GM18502 (cell line): ENCODE measurements around the gene FAM167B.

Experiments used
- ATAC-seq: cut with Tn5 transposase; IDR thresholded peaks from one replicate; pipeline ENCODE4 v1.9.1; 2021; ENCODE audit warnings: mild to moderate bottlenecking; ENCODE audit not compliant: unreplicated experiment, poor library complexity

Gene FAM167B

GRCh38 chr1:32221980-32222755 lies 24.9 kb upstream of the FAM167B start, which contains the start of the genes EIF3I and TMEM234:
EIF3I (plus strand) TSS chr1:32222407; CDS start chr1:32222442, 35 bp downstream.
TMEM234 (minus strand) TSS chr1:32222353; CDS start chr1:32222322, 31 bp downstream.
- peak; percentile 92 for ATAC-seq

- ATAC-seq: no peak
These were observed 23.3 kb upstream of the FAM167B start for GRCh38 chr1:32223683-32224082.

DNA sequence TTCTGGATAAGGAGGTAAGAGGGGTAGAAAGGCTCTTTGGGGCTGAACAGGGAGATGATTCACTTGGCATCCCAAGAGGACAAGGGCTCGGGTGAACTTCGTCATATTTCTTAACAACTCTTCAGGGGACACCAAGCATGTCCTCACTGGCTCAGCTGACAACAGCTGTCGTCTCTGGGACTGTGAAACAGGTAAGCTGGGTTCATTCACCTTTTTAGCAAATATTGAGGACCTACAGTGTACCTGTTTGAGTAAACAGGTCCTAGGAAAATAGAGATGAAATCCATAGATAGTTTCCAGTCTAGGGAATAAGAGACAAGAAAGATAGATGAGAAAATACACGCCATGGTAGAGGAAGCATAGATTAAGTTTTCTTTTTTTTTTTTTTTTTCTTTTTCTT lies 22.7 kb upstream of the FAM167B start:
- ATAC-seq: no peak

- no peak for ATAC-seq
These were observed 18.3 kb upstream of the FAM167B start for GRCh38 chr1:32228771-32229170.

- no peak for ATAC-seq
These were observed 15.1 kb upstream of the FAM167B start for GRCh38 chr1:32231843-32232432.

DNA sequence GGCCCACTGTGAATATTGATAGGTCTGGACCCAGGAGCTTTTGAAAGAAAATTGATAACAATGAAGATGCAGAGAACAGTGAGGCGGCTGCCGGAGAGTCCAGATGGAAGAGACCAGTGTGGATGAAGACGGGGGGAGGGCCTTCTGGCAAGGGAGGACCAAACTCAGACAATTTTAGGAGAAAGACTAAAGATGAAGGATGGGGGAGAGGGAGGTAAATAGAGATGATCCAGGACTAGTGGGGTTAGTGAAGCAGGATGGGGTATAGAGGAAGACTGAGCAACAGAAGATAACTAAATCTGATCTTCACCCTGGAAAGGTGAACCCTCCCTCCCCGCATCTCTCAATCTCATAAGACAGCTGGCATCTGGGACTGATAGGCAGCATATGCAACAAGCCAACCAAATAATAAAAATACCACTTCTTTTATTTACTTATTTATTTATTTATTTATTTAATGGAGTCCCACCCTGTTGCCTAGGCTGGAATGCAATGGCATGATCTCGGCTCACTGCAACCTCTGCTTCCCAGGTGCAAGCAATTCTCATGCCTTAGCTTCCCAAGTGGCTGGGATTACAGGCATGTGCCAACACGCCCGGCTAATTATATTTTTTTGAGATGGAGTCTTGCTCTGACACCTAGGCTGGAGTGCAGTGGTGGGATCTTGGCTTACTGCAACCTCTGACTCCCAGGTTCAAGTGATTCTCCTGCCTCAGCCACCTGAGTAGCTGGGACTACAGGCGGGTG lies 14.3 kb upstream of the FAM167B start:
- ATAC-seq: no peak

- ATAC-seq: no peak
These were observed 12.2 kb upstream of the FAM167B start for GRCh38 chr1:32234792-32235191.

- ATAC-seq: no peak
These were observed 7.7 kb upstream of the FAM167B start for GRCh38 chr1:32239337-32239736.

- no peak for ATAC-seq
These were observed 7.3 kb upstream of the FAM167B start for GRCh38 chr1:32239790-32240139.

DNA sequence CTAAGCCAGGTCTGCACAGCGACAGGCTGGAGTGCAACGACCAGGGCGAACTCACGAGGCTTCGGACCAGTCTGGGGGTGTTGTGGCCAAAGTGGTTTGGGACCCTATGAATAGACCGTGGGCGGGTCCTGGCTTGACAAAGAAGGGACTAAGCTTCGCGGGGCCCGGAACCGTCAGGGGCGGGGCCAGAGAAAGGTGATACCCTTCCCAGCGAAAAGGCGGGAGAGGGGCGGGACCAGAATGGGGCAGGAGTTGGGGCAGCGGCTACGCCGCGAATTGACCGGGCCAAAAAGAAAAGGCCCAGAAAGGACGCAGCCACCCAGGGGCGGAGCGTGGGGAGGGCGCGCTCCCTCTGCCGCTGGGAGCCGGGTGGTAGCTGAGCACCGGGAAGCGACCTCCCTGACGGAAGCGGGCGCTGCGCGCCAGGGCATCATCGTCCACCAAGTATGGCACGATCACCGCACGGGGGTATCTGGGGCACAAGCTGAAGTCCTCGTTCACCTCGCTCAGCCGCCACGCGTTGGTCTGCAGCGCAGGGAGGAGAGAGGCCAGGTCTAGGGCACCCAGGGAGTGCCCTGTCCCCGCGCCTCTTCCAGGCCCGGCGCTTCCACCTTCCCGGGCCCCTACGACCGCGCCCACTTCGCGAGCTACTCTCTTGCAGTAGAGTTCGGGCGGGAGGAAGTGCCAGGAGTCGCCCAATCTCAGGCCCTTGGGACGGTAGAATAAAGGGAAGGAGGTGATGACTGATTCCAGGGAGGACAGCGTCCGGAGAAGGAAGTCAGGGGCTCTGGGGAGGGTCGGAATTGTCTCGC lies 6.7 kb upstream of the FAM167B start:
- no peak for ATAC-seq

- no peak for ATAC-seq
These were observed 5.8 kb upstream of the FAM167B start for GRCh38 chr1:32241001-32241763.

- ATAC-seq: no peak
These were observed 4.6 kb upstream of the FAM167B start for GRCh38 chr1:32242341-32242851.

- no peak for ATAC-seq
These were observed 430 bp downstream of the FAM167B start for GRCh38 chr1:32247452-32247851.

GRCh38 chr1:32247983-32248889 lies 1.2 kb downstream of the FAM167B start:
- no peak for ATAC-seq

DNA sequence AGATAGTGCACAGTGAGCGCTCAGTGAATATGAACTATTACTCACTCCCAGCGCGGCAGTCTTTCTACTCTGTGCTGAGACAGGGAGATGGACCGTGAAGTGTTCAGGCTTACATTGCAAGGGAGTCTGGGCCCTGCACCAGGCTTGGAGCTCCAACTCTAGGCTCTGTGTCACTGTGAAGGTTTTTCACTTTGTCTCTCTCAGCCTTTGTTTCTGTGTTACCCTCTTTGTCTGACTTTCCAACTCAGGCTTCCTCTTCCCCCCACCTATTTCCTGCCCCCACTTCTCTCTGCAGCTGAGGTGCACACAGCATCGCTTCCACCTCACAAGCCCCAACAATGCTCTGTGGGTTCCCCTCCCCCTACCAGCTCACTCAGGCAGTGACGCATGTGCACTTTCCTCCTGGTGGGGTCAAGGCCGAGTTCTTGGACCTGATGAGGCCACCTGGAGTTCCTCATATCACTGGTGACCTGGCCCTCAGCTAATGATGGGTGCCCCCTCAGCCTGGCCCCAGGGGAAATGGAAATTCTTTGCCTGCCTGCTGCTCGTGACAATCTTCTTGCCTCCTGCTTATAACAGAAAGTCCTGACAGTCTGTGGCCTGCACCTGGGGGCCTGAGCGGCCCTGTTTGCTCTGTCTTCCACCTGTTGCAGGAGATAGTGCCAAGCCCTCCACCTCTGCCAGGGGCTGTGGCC lies 3.0 kb downstream of the FAM167B start:
- ATAC-seq: peak; percentile 56

DNA sequence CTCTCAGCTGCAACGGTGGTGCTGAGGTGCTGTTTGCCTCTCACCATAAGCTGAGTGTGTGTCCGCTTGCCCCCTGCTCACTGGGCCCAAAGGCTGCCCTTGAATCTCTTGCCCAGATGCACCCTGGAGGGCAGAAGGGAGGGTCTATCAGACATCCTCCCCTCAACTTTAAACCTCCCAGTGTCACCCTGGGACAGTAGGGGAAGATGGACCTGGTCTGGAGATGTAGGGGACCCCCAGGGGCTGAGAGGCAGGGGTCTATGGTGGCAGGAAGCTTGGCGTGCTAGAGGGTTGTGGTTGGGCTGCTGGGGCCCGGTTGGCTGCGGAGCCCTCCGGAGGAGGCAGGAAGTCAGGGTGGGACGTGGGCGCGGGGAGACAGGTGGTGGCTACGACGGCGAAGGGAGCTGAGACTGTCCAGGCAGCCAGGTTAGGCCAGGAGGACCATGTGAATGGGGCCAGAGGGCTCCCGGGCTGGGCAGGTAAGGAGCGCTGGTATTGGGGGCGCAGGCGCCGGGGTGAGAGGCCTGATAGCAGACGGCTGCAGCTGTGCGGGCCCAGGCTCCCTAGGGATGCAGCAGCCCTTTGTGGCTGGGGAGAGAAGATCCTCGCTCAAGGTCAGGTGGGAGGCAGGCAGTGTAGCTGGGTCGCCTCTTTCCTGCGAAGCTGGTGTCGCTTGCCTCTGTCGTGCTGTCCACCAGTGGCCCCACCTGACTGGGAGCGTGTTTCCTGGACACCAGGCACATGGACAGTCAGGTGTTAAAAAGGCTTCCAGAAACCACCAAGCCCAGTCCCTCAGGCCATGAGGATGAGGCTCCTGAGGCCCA lies 4.1 kb downstream of the FAM167B start, which contains the start of gene LCK:
LCK (plus strand) TSS at position 373 of the 824 bp plus-strand sequence. CDS start 23,065 bp downstream, outside the sequence.
- ATAC-seq: no peak
